GM12873 (cell line): ENCODE data around the gene GDAP1L1.

Experiments used
- TF ChIP-seq, protein P1 (sequence below): IDR thresholded peaks from 2 replicates; pipeline ENCODE4 v1.5.1; 2012; ENCODE audit warnings: low read depth, mild to moderate bottlenecking, moderate library complexity, low read length, control low read depth; ENCODE audit not compliant: insufficient read depth; ENCODE audit errors: missing control alignments

Gene GDAP1L1

GRCh38 chr20:44221368-44221954 is 25.6 kb upstream of the GDAP1L1 start:
- TF ChIP-seq, protein P1, sequence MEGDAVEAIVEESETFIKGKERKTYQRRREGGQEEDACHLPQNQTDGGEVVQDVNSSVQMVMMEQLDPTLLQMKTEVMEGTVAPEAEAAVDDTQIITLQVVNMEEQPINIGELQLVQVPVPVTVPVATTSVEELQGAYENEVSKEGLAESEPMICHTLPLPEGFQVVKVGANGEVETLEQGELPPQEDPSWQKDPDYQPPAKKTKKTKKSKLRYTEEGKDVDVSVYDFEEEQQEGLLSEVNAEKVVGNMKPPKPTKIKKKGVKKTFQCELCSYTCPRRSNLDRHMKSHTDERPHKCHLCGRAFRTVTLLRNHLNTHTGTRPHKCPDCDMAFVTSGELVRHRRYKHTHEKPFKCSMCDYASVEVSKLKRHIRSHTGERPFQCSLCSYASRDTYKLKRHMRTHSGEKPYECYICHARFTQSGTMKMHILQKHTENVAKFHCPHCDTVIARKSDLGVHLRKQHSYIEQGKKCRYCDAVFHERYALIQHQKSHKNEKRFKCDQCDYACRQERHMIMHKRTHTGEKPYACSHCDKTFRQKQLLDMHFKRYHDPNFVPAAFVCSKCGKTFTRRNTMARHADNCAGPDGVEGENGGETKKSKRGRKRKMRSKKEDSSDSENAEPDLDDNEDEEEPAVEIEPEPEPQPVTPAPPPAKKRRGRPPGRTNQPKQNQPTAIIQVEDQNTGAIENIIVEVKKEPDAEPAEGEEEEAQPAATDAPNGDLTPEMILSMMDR = no peak

GRCh38 chr20:44222027-44222426 is 25.1 kb upstream of the GDAP1L1 start:
- TF ChIP-seq, protein P1 = no peak

GRCh38 chr20:44222633-44223368 is 24.3 kb upstream of the GDAP1L1 start:
- TF ChIP-seq, protein P1 = no peak

DNA sequence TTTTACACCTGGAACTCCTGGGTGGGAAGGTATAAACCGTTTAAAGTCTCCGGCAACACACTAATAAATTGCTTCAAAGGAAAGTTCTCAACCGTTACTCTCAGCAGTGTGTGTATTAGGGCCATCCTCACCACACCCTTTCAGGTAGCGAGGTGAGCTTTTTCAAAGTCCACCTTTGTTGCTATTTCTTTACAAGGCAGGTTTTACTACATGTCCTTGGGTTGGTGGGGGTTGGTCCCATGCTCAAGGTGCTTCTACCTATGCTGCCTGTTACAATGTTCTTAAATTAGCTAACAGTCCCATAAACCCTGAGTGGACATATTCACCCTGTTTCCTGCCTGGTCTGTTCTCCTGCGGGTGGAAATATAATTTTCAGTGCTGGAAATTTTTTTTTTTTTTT is 23.4 kb upstream of the GDAP1L1 start:
- TF ChIP-seq, protein P1 = no peak

DNA sequence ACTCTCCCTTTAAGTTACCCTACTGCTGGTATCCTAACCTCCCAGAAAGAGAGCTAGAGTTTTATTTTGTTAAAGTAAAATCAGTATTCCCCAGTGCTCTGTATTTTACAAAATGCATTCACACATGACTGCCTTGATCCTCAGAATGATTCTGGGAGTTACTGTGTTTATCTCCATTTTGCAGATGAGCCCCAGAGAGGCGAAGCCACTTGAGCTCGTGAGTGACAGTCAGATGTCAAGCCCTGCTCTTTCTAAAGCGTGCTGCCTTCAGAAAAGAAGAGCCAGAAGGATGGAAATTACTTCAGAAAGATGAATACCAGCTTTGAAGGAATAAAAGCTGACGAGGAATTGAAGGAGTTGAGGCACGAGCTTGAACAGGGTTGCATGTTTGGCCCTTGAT is 22.5 kb upstream of the GDAP1L1 start:
- TF ChIP-seq, protein P1 = no peak

GRCh38 chr20:44228465-44229258 is 18.4 kb upstream of the GDAP1L1 start:
- TF ChIP-seq, protein P1 = no peak

- TF ChIP-seq, protein P1 = no peak
These were observed 15.9 kb upstream of the GDAP1L1 start for GRCh38 chr20:44231193-44231592.
